IPS DF 19.7 (cell line): ENCODE results near the gene VASH2.
"Not testable (repeated sequence)": the region's sequence is repeated elsewhere in the genome, so short reads cannot be mapped to it uniquely, and the experiment has no call there.

Experiments
- DNase-seq: peaks from one replicate; pipeline ENCODE4 v3.0.0-alpha.2; 2013; ENCODE audit warnings: low read depth, low spot score

VASH2 gene

GRCh38 chr1:212957546-212957945, 7.2 kb downstream of the VASH2 start:
- no peak for DNase-seq

GRCh38 chr1:212958175-212958574, 7.8 kb downstream of the VASH2 start:
- DNase-seq, result no peak

- DNase-seq, result no peak
These were observed 9.2 kb downstream of the VASH2 start for GRCh38 chr1:212959266-212960220.

- no peak for DNase-seq
These were observed 10.6 kb downstream of the VASH2 start for GRCh38 chr1:212960932-212961331.

GRCh38 chr1:212962509-212962908, 12.2 kb downstream of the VASH2 start:
- no peak for DNase-seq

- DNase-seq, result no peak
These were observed 13.8 kb downstream of the VASH2 start for GRCh38 chr1:212964102-212964501.

- not testable (repeated sequence) for DNase-seq
These were observed 14.7 kb downstream of the VASH2 start for GRCh38 chr1:212964993-212965392.

- no peak for DNase-seq
These were observed 16.3 kb downstream of the VASH2 start for GRCh38 chr1:212966616-212967015.

GRCh38 chr1:212967801-212968200, 17.5 kb downstream of the VASH2 start:
- DNase-seq, result peak; percentile 78

- no peak for DNase-seq
These were observed 18.1 kb downstream of the VASH2 start for GRCh38 chr1:212968368-212968863.

GRCh38 chr1:212970085-212970484, 19.7 kb downstream of the VASH2 start:
- DNase-seq, result no peak

GRCh38 chr1:212971312-212971711, 21.0 kb downstream of the VASH2 start:
- no peak for DNase-seq

- DNase-seq, result no peak
These were observed 23.1 kb downstream of the VASH2 start for GRCh38 chr1:212973426-212973825.

- DNase-seq, result no peak
These were observed 23.6 kb downstream of the VASH2 start for GRCh38 chr1:212973899-212974298.

- DNase-seq, result no peak
These were observed 24.4 kb downstream of the VASH2 start for GRCh38 chr1:212974711-212975110.

GRCh38 chr1:212975111-212975918, 25.0 kb downstream of the VASH2 start:
- no peak for DNase-seq

- DNase-seq, result no peak
These were observed 26.2 kb downstream of the VASH2 start for GRCh38 chr1:212976586-212976985.

- no peak for DNase-seq
These were observed 27.7 kb downstream of the VASH2 start for GRCh38 chr1:212977781-212978645.

- DNase-seq, result no peak
These were observed 29.2 kb downstream of the VASH2 start for GRCh38 chr1:212979340-212980122.

- no peak for DNase-seq
These were observed 29.9 kb downstream of the VASH2 start for GRCh38 chr1:212980123-212980785.
